Natural killer cell (primary cell): ENCODE measurements around the gene TSPO2. TPM values are rescaled to one million over a fixed set of nuclear protein-coding genes. Genes with fewer than 3 reads are reported as not detected.

ENCODE experiments used
- ATAC-seq, 3 donors: fragments of 150-1000 bp in 2 of 3; fragments of 200-7000 bp in 1 of 3; cut with Tn5 transposase; 1 replicate in 1 of 3; 2 replicates in 2 of 3; pipeline ENCODE4 v1.10.0; 2021; ENCODE audit warnings: mild to moderate bottlenecking in 2 of 3, moderate library complexity in 2 of 3
- DNase-seq, 2 donors: peaks; one replicate each; pipeline versions ENCODE4 v3.0.0 to v3.0.0-alpha.2; 2013 to 2021; ENCODE audit warnings: mixed read lengths in 1 of 2
- H3K27ac ChIP-seq: one replicate; pipeline ENCODE4 v1.5.1; 2013; ENCODE audit warnings: mild to moderate bottlenecking, low read length
- H3K27me3 ChIP-seq: one replicate; pipeline ENCODE4 v1.6.1; 2013; ENCODE audit warnings: low read length; ENCODE audit not compliant: control insufficient read depth, insufficient read depth
- H3K36me3 ChIP-seq: one replicate; pipeline ENCODE4 v1.6.1; 2013; ENCODE audit warnings: low read length; ENCODE audit not compliant: control insufficient read depth, insufficient read depth
- H3K4me1 ChIP-seq: one replicate; pipeline ENCODE4 v1.6.1; 2013; ENCODE audit warnings: low read length; ENCODE audit not compliant: control insufficient read depth, insufficient read depth
- H3K4me3 ChIP-seq: one replicate; pipeline ENCODE4 v1.5.1; 2013; ENCODE audit warnings: low read length
- H3K9me3 ChIP-seq: one replicate; pipeline ENCODE4 v1.6.1; 2013; ENCODE audit warnings: low read length; ENCODE audit not compliant: control insufficient read depth, insufficient read depth
- H3K27ac Mint-ChIP-seq, 2 donors: one replicate each; pipeline ENCODE4 v1.8.0; 2022; ENCODE audit warnings: mild to moderate bottlenecking in 2 of 2, mixed read lengths in 2 of 2, moderate library complexity in 1 of 2
- H3K27me3 Mint-ChIP-seq, 2 donors: one replicate each; pipeline ENCODE4 v1.8.0; 2022; ENCODE audit warnings: low read depth in 2 of 2, mixed read lengths in 2 of 2
- H3K36me3 Mint-ChIP-seq: one replicate; pipeline ENCODE4 v1.8.0; 2022; ENCODE audit warnings: mixed read lengths
- H3K4me1 Mint-ChIP-seq, 2 donors: one replicate each; pipeline ENCODE4 v1.8.0; 2022; ENCODE audit warnings: mixed read lengths in 2 of 2
- H3K4me3 Mint-ChIP-seq: one replicate; pipeline ENCODE4 v1.8.0; 2022; ENCODE audit warnings: mild to moderate bottlenecking, moderate library complexity, mixed read lengths
- H3K9me3 Mint-ChIP-seq, 2 donors: one replicate each; pipeline ENCODE4 v1.8.0; 2022; ENCODE audit warnings: mixed read lengths in 2 of 2
- WGBS: methylation state at CpG from one replicate; pipeline ENCODE4 v1.1.7; 2013; ENCODE audit warnings: missing lambda C conversion rate; ENCODE audit not compliant: insufficient coverage; 5-methylcytosine and 5-hydroxymethylcytosine counted together
- intact Hi-C: fragments of 100-400 bp; cut with micrococcal nuclease; formaldehyde crosslinking; loops from one replicate; pipeline ENCODE4 v1.14.2; 2022
- total RNA-seq, 4 donors: library from RNA; stranded (reverse); fragments of 120-200 nt in 1 of 4; gene quantifications; one replicate each; pipeline versions ENCODE4 v1.2.3 to v1.2.4, GENCODE V29; 2013 to 2022
- TF ChIP-seq, protein P1 (sequence below): fragments of 200-600 bp; IDR thresholded peaks from one replicate; pipeline ENCODE4 v1.8.0; 2022; ENCODE audit warnings: antibody characterized with exemption

The TSPO2 gene
- total RNA-seq, 3 donors from 2014 or later (not counting 1 experiment from before 2014, with no cell fraction given), result not detected

DNA sequence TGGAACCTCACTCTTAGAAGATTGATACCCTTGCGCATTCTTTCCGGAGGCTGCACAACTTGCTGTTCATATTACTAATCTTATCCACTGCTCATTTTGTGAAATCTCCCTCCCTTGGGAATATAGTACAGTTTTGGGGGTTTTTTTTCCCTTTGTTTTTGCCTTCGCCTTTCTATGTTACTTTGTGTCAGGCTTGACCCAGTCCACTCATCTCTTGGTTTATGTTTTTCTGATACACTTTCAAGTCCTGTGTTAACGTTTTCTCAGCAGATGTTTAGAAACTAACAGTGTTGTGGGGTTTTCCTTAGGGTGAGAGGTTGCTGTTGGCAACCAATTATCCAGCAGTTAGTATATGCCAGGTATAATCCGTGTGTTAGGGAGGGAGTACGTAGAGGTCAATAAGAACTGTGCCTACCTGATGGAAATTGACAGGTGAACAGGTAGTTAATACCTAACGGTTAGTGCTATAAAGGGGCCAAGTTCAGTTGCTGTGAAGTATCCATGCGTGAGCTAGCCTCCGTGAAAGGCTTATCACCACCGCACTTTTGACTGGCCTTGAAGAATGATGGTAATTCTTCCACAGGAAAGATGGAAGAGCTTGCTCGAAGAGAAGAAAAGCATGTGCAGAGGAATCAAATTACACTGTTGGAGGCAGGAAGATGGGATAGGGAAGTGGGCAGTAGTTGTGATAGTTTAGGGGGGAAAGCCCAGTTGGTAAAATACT, 31.9 kb downstream of the TSPO2 start:
- peak overlapping the region; percentile 99 for H3K27ac ChIP-seq
- 11% methylated on average over 10 of the region's 11 CpGs for WGBS
- DNase-seq (peak in 1 of 2 donors; percentile 69), ATAC-seq (no peak)
- Mint-ChIP-seq H3K4me3 (peak overlapping the region; percentile 90), H3K27ac (peak overlapping the region; percentile 90 to 98), H3K27me3 (no peaks in the 10 kb centered on the region), H3K4me1 (peaks cover 51% of the 10 kb centered on the region in 2 donors), H3K36me3 (no peaks in the 10 kb centered on the region), H3K9me3 (no peaks in the 10 kb centered on the region)
- intact Hi-C loops, result loop anchor here (2.0 to 5.0 kb wide), 2 partner anchors 258 to 659 kb away; no protein-coding TSS in a partner anchor
- peaks cover 9% of the 10 kb centered on the region for H3K4me1 ChIP-seq
- no peaks in the 10 kb centered on the region for H3K27me3 ChIP-seq
- no peaks in the 10 kb centered on the region for H3K9me3 ChIP-seq
- TF ChIP-seq, protein P1, sequence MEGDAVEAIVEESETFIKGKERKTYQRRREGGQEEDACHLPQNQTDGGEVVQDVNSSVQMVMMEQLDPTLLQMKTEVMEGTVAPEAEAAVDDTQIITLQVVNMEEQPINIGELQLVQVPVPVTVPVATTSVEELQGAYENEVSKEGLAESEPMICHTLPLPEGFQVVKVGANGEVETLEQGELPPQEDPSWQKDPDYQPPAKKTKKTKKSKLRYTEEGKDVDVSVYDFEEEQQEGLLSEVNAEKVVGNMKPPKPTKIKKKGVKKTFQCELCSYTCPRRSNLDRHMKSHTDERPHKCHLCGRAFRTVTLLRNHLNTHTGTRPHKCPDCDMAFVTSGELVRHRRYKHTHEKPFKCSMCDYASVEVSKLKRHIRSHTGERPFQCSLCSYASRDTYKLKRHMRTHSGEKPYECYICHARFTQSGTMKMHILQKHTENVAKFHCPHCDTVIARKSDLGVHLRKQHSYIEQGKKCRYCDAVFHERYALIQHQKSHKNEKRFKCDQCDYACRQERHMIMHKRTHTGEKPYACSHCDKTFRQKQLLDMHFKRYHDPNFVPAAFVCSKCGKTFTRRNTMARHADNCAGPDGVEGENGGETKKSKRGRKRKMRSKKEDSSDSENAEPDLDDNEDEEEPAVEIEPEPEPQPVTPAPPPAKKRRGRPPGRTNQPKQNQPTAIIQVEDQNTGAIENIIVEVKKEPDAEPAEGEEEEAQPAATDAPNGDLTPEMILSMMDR, result no peak
- H3K36me3 ChIP-seq, result peaks cover 7% of the 10 kb centered on the region
- peak overlapping the region; percentile 99 for H3K4me3 ChIP-seq

DNA sequence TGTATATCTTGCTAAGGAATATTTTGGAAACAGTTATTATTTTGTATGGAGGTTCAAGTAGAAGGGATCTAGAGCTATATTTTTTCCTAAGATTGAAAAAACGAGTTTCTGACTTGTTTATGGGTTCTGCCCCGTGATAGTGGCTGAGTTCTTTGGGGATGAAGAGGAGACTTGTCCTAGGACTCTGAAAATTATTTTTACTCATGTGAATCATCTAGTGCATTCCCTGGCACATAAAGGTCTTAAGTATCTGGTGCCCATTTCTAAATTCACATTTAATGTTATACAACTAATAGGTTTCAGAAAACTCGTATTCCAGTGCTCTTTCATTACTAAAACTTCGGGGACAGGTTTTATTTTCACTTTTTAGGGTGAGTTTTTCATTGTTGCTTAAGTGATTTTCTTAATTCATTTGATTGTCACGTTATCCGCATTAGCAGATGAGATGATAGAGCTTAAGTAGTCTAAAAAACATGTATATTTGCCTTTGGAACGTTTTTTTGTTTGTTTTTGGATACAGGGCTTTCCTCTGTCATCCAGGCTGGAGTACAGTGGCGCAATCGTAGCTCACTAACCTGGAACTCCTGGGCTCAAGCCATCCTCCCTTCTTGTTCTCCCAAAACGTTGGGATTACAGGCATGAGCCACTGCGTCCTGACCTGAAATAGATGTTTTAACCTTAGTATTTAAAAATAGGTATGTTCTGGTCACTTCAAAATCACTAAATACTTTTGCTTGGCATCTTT, 32.6 kb downstream of the TSPO2 start:
- TF ChIP-seq, protein P1, result no peak
- Mint-ChIP-seq H3K36me3 (no peaks in the 10 kb centered on the region), H3K27ac (peak overlapping the region; percentile 90 to 98), H3K4me3 (peak overlapping the region; percentile 90), H3K27me3 (no peaks in the 10 kb centered on the region), H3K4me1 (peaks cover 51 to 55% of the 10 kb centered on the region in 2 donors), H3K9me3 (no peaks in the 10 kb centered on the region)
- 73% methylated on average over 7 of the region's 11 CpGs for WGBS
- no peak overlapping the region for H3K4me3 ChIP-seq
- H3K4me1 ChIP-seq, result peaks cover 10% of the 10 kb centered on the region
- ATAC-seq, result no peak
- H3K27me3 ChIP-seq, result no peaks in the 10 kb centered on the region
- peaks cover 11% of the 10 kb centered on the region for H3K36me3 ChIP-seq
- no peak for DNase-seq
- H3K9me3 ChIP-seq, result no peaks in the 10 kb centered on the region
- H3K27ac ChIP-seq, result peak overlapping the region; percentile 99
- intact Hi-C loops, result loop anchor here (5.0 kb wide), 1 partner anchor 257 kb away; no protein-coding TSS in a partner anchor

DNA sequence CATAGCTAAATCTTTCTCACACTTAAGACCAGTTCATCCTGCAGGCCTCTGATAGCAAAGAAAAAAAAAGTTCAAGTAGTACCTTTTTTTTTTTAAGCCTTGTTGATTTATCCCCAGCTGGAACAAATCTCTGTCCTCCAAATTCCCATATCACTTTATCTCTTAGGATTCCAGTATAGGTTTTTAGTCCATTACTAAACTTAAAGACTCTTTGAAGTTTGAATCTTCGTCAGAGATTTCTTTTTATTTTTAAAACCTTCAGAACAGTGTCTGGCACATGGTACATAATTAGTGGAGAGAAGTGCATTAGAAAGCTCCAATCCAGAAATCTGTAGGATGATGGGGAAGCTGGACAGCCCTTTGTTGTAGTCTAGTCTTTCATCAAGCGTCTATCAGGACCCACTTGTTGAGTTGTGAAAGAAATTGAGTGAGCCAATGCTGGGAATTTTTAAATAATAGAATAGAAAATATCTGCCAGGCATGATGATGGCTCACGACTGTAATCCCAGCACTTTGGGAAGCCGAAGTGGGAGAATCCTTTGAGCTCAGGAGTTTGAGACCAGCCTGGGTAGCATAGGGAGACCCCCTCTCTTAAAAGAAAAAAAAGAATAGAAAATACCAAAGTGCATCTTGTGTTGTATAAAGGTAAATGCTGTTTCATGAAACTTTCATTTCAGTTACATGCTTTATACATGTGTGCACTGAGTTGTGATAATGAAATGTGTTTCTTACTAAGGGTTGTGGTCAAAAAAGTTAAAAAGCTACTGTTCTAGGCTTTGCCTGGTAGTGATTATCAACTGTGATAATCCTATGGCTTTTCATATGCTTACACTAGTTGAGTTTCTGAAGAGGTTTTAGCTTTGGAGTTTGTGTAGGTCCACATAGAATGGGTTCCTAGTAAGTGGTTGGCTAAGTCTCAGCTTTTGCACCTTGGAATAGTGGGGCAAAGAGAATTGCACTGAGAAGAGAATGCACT, 33.7 kb downstream of the TSPO2 start:
- peaks cover 53 to 58% of the 10 kb centered on the region in 2 donors for H3K4me1 Mint-ChIP-seq
- H3K36me3 Mint-ChIP-seq, result peaks cover 5% of the 10 kb centered on the region
- DNase-seq, result no peak
- no peaks in the 10 kb centered on the region for H3K27me3 Mint-ChIP-seq
- no peaks in the 10 kb centered on the region for H3K9me3 Mint-ChIP-seq
- WGBS, result 95% methylated on average over 3 of the region's 4 CpGs
- no peak overlapping the region for H3K27ac ChIP-seq
- no peaks in the 10 kb centered on the region for H3K27me3 ChIP-seq
- H3K4me3 ChIP-seq, result no peak overlapping the region
- H3K4me3 Mint-ChIP-seq, result peak overlapping the region; percentile 61
- peaks cover 10% of the 10 kb centered on the region for H3K36me3 ChIP-seq
- intact Hi-C loops, result no loop called here
- peak overlapping the region; percentile 90 to 98 for H3K27ac Mint-ChIP-seq
- H3K4me1 ChIP-seq, result peaks cover 18% of the 10 kb centered on the region
- no peaks in the 10 kb centered on the region for H3K9me3 ChIP-seq
- ATAC-seq, result no peak
- TF ChIP-seq, protein P1, result no peak
